Parathyroid adenoma (tissue), 2 donors: ENCODE results near the gene EED.

ENCODE experiments used
- H2AFZ ChIP-seq: fragments of 300-600 bp; sonication (generic); one replicate; pipeline ENCODE4 v1.7.0; 2017; ENCODE audit warnings: antibody characterized with exemption, mild to moderate bottlenecking
- H3K27ac ChIP-seq: fragments of 300-600 bp; sonication (generic); one replicate; pipeline ENCODE4 v1.7.0; 2017
- H3K27me3 ChIP-seq: fragments of 300-600 bp; sonication (generic); one replicate; pipeline ENCODE4 v1.7.0; 2017; ENCODE audit warnings: low read length; ENCODE audit not compliant: control insufficient read depth, insufficient read depth
- H3K36me3 ChIP-seq: fragments of 300-600 bp; sonication (generic); one replicate; pipeline ENCODE4 v1.7.0; 2017; ENCODE audit warnings: low read length; ENCODE audit not compliant: control insufficient read depth, insufficient read depth
- H3K4me1 ChIP-seq: fragments of 300-600 bp; sonication (generic); one replicate; pipeline ENCODE4 v1.7.0; 2017; ENCODE audit warnings: control low read depth
- H3K4me2 ChIP-seq: fragments of 300-600 bp; sonication (generic); one replicate; pipeline ENCODE4 v1.7.0; 2017; ENCODE audit warnings: low read length
- H3K4me3 ChIP-seq: fragments of 300-600 bp; sonication (generic); one replicate; pipeline ENCODE4 v1.7.0; 2017; ENCODE audit warnings: low read depth, low read length
- H3K79me2 ChIP-seq: fragments of 300-600 bp; sonication (generic); one replicate; pipeline ENCODE4 v1.7.0; 2017; ENCODE audit warnings: control low read depth
- H3K9ac ChIP-seq: fragments of 300-600 bp; sonication (generic); one replicate; pipeline ENCODE4 v1.7.0; 2017; ENCODE audit warnings: mild to moderate bottlenecking
- H3K9me3 ChIP-seq: fragments of 300-600 bp; sonication (generic); one replicate; pipeline ENCODE4 v1.7.0; 2017; ENCODE audit warnings: low read length; ENCODE audit not compliant: control insufficient read depth
- CTCF ChIP-seq: fragments of 300-600 bp; sonication (generic); IDR thresholded peaks from one replicate; pipeline ENCODE4 v1.7.0; 2017; ENCODE audit warnings: antibody characterized with exemption, mild to moderate bottlenecking
- donor health status: primary hyperparathyroidism.

EED gene, protein sequence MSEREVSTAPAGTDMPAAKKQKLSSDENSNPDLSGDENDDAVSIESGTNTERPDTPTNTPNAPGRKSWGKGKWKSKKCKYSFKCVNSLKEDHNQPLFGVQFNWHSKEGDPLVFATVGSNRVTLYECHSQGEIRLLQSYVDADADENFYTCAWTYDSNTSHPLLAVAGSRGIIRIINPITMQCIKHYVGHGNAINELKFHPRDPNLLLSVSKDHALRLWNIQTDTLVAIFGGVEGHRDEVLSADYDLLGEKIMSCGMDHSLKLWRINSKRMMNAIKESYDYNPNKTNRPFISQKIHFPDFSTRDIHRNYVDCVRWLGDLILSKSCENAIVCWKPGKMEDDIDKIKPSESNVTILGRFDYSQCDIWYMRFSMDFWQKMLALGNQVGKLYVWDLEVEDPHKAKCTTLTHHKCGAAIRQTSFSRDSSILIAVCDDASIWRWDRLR

GRCh38 chr11:86244522-86245368, at the start of gene EED:
Gene EED (plus strand): TSS chr11:86244753. CDS start chr11:86245230, 477 bp downstream.
- Histone ChIP-seq H3K4me3 (peak within 1 kb of the TSS; percentile 94), H3K4me1 (peaks cover 7% of the 10 kb centered on the region), H3K4me2 (peak within 1 kb of the TSS; percentile 94), H3K27ac (peak within 1 kb of the TSS; percentile 99), H3K27me3 (no peaks in the 10 kb centered on the region), H3K79me2 (peaks cover 11% of the 10 kb centered on the region), H2AFZ (peak within 1 kb of the TSS; percentile 93), H3K9ac (peak within 1 kb of the TSS; percentile 80), H3K9me3 (no peaks in the 10 kb centered on the region), H3K36me3 (no peaks in the 10 kb centered on the region)
- TF ChIP-seq CTCF, result peak; percentile 8

DNA sequence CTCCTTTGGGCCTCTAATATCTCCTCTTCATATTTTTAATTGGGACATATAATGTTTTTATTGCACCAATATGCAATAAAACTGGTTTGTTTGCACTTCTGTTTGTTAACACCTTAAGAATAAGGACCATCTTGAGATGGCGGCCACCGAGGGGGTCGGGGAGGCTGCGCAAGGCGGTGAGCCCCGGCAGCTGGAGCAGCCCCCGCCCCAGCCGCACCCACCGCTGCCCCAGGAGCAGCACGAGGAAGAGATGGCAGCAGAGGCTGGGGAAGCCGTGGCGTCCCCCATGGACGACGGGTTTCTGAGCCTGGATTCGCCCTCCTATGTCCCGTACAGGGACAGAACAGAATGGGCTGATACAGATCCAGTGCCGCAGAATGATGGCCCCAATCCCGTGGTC, 49.6 kb upstream of the EED start:
- H3K9me3 ChIP-seq, result no peaks in the 10 kb centered on the region
- H3K79me2 ChIP-seq, result no peaks in the 10 kb centered on the region
- no peak overlapping the region for H2AFZ ChIP-seq
- no peak overlapping the region for H3K27ac ChIP-seq
- no peaks in the 10 kb centered on the region for H3K27me3 ChIP-seq
- no peaks in the 10 kb centered on the region for H3K36me3 ChIP-seq
- H3K4me1 ChIP-seq, result peaks cover 24% of the 10 kb centered on the region
- no peak overlapping the region for H3K9ac ChIP-seq
- no peak for TF ChIP-seq CTCF
- H3K4me2 ChIP-seq, result no peak overlapping the region
- H3K4me3 ChIP-seq, result no peak overlapping the region

DNA sequence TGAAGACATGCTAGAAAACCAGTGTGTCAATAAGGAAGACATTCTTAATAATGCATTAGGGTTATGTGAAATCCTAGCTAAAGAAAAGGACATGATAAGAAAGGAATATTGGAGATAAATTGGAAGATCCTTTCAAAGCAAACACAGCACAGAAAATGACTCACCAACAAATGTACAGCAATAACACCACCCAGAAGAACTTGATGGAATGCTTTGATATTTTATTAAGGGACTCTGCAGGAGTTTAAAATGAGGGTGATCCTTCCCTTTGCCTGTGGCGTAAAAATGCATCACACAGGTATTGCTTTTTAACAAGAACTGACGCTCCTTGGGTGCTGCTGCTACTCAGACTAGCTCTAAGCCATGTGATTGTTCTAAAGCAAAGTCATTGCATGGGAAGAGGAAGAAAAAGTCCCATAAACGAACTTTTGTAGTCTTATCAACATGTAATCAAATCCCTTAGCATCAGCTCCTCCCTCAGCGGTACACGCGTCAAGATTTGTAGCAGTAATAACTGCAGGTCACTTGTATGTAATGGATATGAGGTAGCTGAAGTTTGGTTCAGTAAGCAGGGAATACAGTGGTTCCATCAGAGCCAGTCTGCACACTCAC, 48.4 kb upstream of the EED start:
- Histone ChIP-seq H3K4me1 (peaks cover 22% of the 10 kb centered on the region), H3K4me3 (no peak overlapping the region), H3K4me2 (no peak overlapping the region), H3K27me3 (no peaks in the 10 kb centered on the region), H3K36me3 (no peaks in the 10 kb centered on the region), H3K79me2 (no peaks in the 10 kb centered on the region), H2AFZ (no peak overlapping the region), H3K9ac (no peak overlapping the region), H3K9me3 (no peaks in the 10 kb centered on the region), H3K27ac (no peak overlapping the region)
- TF ChIP-seq CTCF, result no peak

GRCh38 chr11:86196913-86197312, 47.6 kb upstream of the EED start:
- Histone ChIP-seq H3K27me3 (no peaks in the 10 kb centered on the region), H3K4me2 (no peak overlapping the region), H3K36me3 (no peaks in the 10 kb centered on the region), H2AFZ (no peak overlapping the region), H3K27ac (no peak overlapping the region), H3K9me3 (no peaks in the 10 kb centered on the region), H3K4me3 (no peak overlapping the region), H3K79me2 (no peaks in the 10 kb centered on the region), H3K9ac (no peak overlapping the region), H3K4me1 (peaks cover 20% of the 10 kb centered on the region)
- no peak for TF ChIP-seq CTCF
